Thyroid gland (tissue), 4 donors: Measurements from ENCODE around the gene RASA3.

Experiments
- CTCF ChIP-seq, 6 experiments: fragments of 200-600 bp in 3 of 6; fragments of 450-650 bp in 3 of 6; sonication (generic) in 3 of 6; IDR thresholded peaks; one replicate each; pipeline ENCODE4 v1.5.1; 2016 to 2019; ENCODE audit warnings: antibody characterized with exemption in 6 of 6, mild to moderate bottlenecking in 2 of 6, inconsistent platforms in 1 of 6, moderate library complexity in 1 of 6
- POLR2A ChIP-seq, 2 donors: fragments of 450-650 bp; IDR thresholded peaks; one replicate each; pipeline ENCODE4 v1.6.1; 2017; ENCODE audit warnings: antibody characterized with exemption in 2 of 2, mild to moderate bottlenecking in 2 of 2, moderate library complexity in 1 of 2

GRCh38 chr13:113958373-113958772 is 174.1 kb downstream of the RASA3 start:
- TF ChIP-seq CTCF (IDR thresholded peaks at IDR 0.05) (no peak), POLR2A (IDR thresholded peaks at IDR 0.05) (no peak)
